DMS114 treated with DMSO at 0.1 percent for 48 hours (cell line): ENCODE measurements around the gene ABHD16B.
"Not testable (repeated sequence)": the region's sequence is repeated elsewhere in the genome, so short reads cannot be mapped to it uniquely, and the experiment has no call there.

Experiments used
- DNase-seq: peaks from one replicate; lab custom pipeline; 2025; ENCODE audit not compliant: unreplicated experiment; lab: John Stamatoyannopoulos, UW

Gene ABHD16B

DNA sequence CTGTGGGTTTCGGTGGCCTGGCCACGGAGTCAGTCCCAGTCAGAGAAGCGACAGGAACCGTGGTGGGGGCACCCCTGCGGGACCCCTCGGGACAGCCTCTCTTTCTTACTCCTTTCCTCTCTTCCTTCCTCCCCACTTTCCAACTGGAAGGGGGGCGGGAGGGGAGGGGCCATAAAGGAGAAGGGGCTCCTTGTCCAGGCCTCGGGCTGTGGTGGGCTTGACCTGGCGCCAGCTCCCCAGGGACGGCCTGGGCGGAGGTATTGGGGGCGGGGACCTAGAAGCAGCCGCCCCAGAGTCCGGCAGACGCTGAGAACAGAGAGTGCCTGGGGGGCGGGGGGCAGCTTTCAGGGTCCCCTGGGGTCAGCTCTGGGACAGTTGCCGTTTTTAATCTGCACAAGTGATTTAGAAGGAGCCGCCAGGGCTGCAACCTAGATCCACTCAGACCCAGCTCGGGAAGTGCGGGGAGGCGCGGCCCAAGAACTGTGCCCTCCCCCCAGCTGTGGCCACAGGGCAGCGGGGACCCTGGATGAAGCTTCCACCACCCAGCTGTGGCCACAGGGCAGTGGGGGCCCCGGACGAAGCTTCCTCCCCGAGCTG is 6.4 kb upstream of the ABHD16B start:
- DNase-seq: no peak

GRCh38 chr20:63855363-63856097 is 5.8 kb upstream of the ABHD16B start:
- no peak for DNase-seq

- no peak for DNase-seq
These were observed 5.2 kb upstream of the ABHD16B start for GRCh38 chr20:63856098-63856511.

- no peak for DNase-seq
These were observed 3.4 kb upstream of the ABHD16B start for GRCh38 chr20:63857764-63858392.

DNA sequence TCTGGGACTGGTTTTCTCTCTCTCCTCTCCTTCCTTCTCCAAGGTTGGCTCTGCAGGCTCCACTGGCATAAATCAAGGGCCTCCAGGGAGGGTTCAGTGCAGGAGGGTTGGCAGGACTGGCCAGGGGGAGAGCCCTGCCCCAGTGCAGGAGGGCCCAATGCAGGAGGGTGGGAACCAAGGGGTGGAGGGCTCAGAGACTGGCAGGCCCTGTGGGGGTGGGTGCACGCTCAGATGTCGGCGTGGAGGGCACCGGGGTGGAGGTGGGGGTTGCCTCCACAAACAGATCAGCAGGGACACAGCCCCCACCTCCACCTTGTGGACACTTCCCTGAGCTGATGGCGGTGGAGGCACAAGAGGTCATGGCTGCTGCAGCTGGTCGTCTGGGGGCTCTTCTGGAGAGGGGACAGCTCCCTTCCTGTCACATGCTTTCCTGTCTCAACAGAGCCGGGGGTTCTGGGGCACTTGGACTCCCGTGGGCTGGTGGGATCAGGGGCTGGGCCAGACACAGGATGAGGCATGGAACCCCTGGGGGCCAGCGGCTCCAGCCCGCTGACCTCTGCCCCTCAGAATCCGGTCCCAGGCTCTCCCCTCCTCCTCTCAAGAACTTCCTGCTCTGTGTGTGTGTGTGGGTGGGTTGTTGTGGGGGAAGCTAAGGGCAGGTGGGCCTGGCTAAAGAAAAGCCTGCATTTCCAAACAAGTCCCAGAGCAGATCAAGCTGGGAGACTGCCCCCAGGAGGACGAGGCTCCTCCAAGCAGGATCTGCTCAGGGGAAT is 2.7 kb upstream of the ABHD16B start:
- DNase-seq: no peak

GRCh38 chr20:63859166-63859699 is 2.1 kb upstream of the ABHD16B start:
- no peak for DNase-seq

DNA sequence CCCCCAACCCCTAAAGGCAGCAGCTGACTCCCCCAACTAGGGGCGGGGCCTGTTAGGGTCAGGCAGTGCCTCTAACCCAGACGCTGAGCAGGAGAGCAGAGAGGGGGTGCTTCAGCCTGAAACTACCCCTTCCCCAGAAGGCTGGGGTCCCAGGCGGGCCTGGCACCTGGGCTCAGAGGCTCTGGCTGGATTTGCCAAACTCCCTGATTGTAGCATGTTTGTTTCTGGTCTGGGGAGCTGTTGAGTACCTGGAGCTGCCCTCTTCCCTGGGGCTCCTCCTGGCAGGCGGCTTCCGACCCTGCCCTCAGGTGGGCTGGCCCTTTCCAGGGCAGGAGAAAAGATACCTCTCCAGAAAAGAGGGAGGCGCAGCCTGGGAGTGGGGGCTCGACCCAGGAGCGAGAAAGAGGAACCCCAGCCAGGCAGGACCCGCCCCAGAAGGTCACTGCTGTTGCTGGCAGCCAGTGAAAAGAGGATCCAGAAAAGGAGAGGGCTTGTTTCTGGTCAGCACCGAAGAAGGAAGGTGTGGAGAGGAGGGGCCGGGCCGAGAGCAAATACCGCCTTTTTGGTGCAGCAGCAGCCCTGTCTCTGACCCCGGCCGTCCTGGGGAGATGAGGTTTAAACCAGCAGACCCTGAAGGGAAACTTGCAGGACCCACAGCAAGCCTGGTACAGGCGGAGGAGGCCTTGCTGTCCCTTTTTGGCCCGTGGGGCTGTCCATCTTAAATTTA is 810 bp upstream of the ABHD16B start:
- no peak for DNase-seq

DNA sequence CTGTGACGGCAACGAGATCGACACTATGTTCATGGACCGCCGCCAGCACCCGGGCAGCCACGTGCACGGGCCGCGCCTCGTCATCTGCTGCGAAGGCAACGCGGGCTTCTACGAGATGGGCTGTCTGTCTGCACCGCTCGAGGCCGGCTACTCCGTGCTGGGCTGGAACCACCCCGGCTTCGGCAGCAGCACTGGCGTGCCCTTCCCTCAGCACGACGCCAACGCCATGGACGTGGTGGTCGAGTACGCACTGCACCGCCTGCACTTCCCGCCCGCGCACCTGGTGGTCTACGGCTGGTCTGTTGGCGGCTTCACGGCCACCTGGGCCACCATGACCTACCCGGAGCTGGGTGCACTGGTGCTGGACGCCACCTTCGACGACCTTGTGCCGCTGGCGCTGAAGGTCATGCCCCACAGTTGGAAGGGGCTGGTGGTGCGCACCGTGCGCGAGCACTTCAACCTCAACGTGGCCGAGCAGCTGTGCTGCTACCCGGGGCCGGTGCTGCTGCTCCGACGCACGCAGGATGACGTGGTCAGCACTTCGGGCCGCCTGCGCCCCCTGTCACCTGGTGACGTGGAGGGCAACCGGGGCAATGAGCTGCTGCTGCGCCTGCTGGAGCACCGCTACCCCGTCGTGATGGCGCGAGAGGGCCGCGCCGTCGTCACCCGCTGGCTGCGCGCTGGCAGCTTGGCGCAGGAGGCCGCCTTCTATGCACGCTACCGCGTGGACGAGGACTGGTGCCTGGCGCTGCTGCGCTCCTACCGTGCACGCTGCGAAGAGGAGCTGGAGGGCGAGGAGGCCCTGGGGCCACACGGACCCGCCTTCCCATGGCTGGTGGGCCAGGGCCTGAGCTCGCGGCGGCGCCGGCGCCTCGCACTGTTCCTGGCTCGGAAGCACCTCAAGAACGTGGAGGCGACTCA is 943 bp downstream of the ABHD16B start:
- no peak for DNase-seq

DNA sequence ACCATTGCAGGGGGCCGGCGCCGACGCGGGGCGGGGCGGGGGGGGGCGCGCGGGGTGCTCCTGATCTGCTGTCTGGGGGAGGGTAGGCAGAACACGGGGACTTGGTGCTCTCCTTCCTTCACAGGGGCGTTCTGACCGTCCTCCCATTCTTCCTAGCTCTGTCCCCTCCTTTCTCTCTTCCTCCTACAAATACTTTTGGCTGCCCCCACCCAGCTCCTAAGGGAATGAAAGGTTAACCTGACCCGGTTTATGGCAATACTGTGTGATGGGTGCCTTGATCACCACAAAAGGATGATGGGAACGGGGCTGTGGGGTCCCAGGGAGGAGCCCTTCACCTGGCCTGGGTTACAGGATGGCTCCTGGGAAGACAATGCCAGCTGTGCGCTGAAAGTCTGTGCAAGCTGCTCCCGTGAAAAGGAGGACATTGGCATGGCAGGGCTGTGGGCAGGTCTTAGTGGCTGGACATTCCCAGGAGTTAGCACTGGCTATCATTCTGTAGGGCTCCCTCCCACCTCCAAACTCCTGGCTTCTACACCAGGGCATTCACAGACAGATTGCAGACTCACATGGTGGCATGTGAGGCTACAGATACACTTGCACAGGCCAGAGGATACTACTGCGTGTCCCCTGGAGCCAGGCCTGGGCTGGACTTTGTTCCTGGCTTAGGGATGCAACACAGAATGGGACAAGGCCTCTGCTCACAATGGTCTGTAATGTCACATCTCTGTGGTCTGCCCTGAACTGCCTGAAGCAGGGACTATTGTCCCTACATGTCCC is 1.9 kb downstream of the ABHD16B start:
- DNase-seq: no peak

DNA sequence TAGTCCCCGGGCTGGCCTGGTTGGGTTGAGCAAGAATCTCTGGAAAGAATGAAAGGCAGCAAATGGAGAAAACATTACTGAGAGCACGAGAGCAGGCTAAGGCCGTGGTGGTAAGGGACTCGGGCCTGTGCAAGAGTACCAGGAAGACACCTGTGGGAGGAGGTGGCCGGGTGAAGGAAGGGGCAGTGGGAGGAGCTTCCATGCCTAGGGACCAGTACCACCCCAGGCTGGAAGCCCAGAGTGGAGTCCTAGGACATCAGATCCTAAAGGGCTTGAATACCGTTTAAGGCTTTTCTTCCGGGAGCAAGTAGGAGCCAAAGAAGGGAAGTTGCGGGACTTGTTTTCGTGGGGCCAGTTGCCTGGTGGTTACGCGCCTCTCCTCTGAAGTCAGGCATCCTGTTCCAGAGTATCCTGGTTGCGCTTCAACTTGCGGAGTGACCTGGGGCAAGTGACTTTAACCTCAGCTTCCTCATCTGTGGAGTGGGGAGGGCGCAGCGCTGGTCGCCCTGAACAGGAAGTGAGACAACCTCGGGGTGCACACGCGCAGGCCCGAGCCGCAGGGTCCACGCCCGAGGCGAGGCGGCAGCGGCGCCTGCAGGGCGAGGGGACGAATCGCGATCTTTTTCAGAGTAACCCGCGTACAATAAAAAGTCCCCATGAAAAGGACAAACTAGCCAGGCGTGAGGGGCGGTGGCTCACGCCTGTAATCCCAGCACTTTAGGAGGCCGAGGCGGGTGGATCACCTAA is 2.7 kb downstream of the ABHD16B start:
- DNase-seq: peak; percentile 27

DNA sequence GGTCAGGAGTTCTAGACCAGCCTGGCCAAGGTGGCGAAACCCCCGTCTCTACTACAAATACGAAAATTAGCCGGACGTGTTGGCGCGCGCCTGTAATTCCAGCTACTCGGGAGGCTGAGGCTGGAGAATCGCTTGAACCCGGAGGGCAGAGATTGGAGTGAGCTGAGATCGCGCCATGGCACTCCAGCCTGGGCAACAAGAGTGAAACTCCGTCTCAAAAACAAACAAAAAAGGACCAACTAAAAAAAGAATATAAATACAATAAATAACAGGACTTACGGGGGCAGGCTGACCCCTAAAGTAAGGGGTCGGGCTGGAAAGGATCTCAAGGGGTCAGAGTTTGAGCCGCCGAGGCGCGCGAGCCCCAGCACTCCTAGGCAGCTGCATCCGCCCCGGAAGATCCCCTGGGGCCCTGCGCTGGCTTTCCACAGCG is 3.3 kb downstream of the ABHD16B start:
- DNase-seq: no peak

DNA sequence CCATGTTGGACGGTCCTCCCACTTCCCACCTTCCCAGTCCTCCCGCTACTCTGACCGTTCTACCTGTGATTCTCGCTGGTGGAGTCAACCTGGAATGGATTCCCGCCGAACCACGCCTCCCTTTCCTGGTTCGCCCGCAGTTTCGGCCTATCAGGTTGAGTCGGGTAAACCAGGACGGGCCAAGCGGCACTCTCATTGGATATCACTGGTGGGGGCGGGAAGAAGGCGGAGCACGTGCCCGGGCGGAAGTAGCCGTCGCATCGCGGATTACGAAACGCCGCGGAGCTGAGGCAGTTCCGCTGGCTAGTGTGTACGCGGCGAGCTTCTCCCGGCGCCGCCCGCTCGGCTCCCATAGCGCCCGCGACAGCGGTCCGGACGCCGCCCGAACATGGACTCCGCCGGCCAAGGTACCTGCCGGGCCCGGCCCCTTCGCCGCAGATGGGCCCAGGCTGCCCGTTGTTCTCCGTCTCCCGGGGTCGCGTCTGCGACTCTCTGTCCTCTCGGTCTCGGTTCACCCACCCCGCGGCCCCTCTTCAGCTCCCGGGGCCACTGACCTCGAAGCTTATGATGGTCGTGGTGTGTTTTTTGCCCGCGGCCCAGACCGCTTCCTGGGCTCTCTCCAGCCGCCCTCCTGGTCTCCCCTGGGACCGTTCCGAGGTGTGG is 3.8 kb downstream of the ABHD16B start, which contains the start of gene TPD52L2:
TSS of gene TPD52L2 (plus strand) at position 293 of the 663 bp plus-strand sequence. CDS start at position 389, 96 bp downstream.
- DNase-seq: peak; percentile 95

GRCh38 chr20:63867042-63867441 is 5.7 kb downstream of the ABHD16B start:
- not testable (repeated sequence) for DNase-seq

DNA sequence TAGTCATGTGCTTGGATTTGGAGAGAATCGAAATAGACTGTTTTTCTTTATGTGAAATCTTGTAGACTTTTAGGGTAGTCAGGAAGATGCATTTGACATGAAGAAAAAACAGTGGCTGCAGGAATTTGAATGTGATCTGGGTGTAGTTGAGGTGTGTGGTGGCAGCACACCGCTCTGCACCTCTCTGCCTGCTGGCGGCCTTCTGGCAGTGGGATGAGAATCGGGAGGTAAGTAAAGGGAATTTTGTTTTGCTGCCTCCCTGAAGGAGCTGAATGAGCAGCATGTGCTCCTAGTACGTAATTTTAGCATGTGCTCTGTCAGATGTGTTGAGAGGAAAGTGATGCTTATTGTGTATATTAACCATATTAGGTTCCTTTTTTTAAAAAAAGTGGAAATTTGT is 7.0 kb downstream of the ABHD16B start:
- no peak for DNase-seq

DNA sequence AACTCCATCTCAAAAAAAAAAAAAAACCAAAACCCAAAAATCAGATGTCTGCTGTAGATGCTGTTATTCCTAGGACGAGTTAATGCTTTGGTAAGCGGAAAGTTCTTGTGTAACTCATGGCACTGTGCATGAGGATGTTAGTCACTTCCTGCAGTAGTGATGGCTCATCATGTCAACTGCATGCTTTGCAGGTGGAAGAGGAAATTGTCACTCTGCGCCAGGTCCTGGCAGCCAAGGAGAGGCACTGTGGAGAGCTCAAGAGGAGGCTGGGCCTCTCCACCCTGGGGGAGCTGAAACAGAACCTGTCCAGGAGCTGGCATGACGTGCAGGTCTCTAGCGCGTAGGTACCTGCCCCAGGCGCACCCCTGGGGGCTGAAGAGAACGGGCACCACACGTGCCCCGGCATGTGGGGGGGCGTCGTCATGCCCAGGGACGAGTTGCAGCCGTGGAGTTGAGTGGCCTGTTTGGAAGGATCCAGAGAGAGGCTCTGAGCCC is 12.2 kb downstream of the ABHD16B start:
- no peak for DNase-seq

DNA sequence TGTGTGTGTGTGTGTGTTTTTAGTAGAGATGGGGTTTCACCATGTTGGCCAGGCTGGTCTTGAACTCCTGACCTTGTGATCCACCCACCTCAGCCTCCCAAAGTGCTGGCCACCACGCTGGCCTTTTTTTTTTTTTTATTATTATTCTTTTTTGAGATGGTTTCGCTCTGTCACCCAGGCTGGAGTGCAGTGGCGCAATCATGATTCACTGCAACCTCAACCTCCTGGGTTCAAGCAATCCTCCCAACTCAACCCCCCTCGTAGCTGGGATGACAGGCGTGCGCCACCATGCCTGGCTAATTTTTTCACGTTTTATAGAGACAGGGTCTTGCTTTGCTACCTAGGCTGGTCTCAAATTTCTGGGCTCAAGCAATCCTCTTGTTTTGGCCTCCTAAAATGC is 12.9 kb downstream of the ABHD16B start:
- not testable (repeated sequence) for DNase-seq

- DNase-seq: no peak
These were observed 15.3 kb downstream of the ABHD16B start for GRCh38 chr20:63876489-63877036.
